HepG2 (cell line): ENCODE measurements around the gene THAP3. TPM values are rescaled to one million over a fixed set of nuclear protein-coding genes. Genes with fewer than 3 reads are reported as not detected.

Experiments
- CBX2 ChIP-seq, 2 experiments: fragments of 200-600 bp in 1 of 2; sonication (generic); formaldehyde crosslinking in 1 of 2; IDR thresholded peaks; 2 replicates each; pipeline versions ENCODE4 v1.7.0 to v1.8.1; 2018 to 2022; ENCODE audit warnings: low read depth in 2 of 2, low read length in 1 of 2, mild to moderate bottlenecking in 1 of 2, missing genetic modification reagents in 1 of 2
- CBX5 ChIP-seq: sonication (generic); formaldehyde crosslinking; IDR thresholded peaks from 2 replicates; pipeline ENCODE4 v1.4.0; 2020; ENCODE audit warnings: missing genetic modification reagents, borderline replicate concordance
- DDIT3 ChIP-seq: sonication (generic); formaldehyde crosslinking; IDR thresholded peaks from 2 replicates; pipeline ENCODE4 v1.4.0; 2020; ENCODE audit warnings: mild to moderate bottlenecking, missing genetic modification reagents
- ETS1 ChIP-seq: sonication (generic); formaldehyde crosslinking; IDR thresholded peaks from 2 replicates; pipeline ENCODE4 v1.4.0; 2020; ENCODE audit warnings: missing genetic modification reagents
- IRF9 ChIP-seq: sonication (generic); formaldehyde crosslinking; IDR thresholded peaks from 2 replicates; pipeline ENCODE4 v1.8.0; 2022; ENCODE audit warnings: missing genetic modification reagents, mild to moderate bottlenecking, borderline replicate concordance
- LCORL ChIP-seq, 2 experiments: fragments of 450-650 bp in 1 of 2; sonication (generic) in 1 of 2; formaldehyde crosslinking in 1 of 2; IDR thresholded peaks; 2 replicates each; pipeline versions ENCODE4 v1.5.0 to v1.6.1; 2017 to 2020; ENCODE audit warnings: antibody characterized with exemption in 1 of 2, missing genetic modification reagents in 1 of 2
- NKX3-1 ChIP-seq: sonication (generic); formaldehyde crosslinking; IDR thresholded peaks from 2 replicates; pipeline ENCODE4 v1.5.0; 2020; ENCODE audit warnings: missing genetic modification reagents
- NONO ChIP-seq, 2 experiments: fragments of 450-650 bp in 1 of 2; sonication (generic) in 1 of 2; formaldehyde crosslinking in 1 of 2; IDR thresholded peaks in 1 of 2; conservative IDR thresholded peaks in 1 of 2; 2 replicates each; pipeline versions ENCODE4 v1.6.1 to v1.8.0; 2017 to 2022; ENCODE audit warnings: mild to moderate bottlenecking in 1 of 2, missing genetic modification reagents in 1 of 2, moderate library complexity in 1 of 2
- RAD21 ChIP-seq: fragments of 450-650 bp; formaldehyde crosslinking; IDR thresholded peaks from 2 replicates; pipeline ENCODE4 v1.5.0; 2020; ENCODE audit warnings: mild to moderate bottlenecking
- SAP130 ChIP-seq: IDR thresholded peaks from 2 replicates; pipeline ENCODE4 v1.6.1; 2016; ENCODE audit warnings: low read depth
- SMAD1 ChIP-seq: sonication (generic); formaldehyde crosslinking; IDR thresholded peaks from 2 replicates; pipeline ENCODE4 v1.4.0; 2020; ENCODE audit warnings: missing genetic modification reagents, low read depth, mild to moderate bottlenecking, borderline replicate concordance
- SNAI1 ChIP-seq: sonication (generic); formaldehyde crosslinking; IDR thresholded peaks from 2 replicates; pipeline ENCODE4 v1.5.0; 2020; ENCODE audit warnings: mild to moderate bottlenecking, missing genetic modification reagents, borderline replicate concordance
- SOX5 ChIP-seq: IDR thresholded peaks from 2 replicates; pipeline ENCODE4 v1.6.1; 2016; ENCODE audit warnings: borderline replicate concordance
- SP5 ChIP-seq: IDR thresholded peaks from 2 replicates; pipeline ENCODE4 v1.6.1; 2016; ENCODE audit warnings: low read depth, borderline replicate concordance
- SRSF9 ChIP-seq: fragments of 200-400 bp; formaldehyde crosslinking; IDR thresholded peaks from 2 replicates; pipeline ENCODE4 v1.6.1; 2018; ENCODE audit warnings: borderline replicate concordance, mild to moderate bottlenecking, low read depth, low read length; ENCODE audit not compliant: insufficient read depth, poor library complexity, severe bottlenecking
- ZBTB7B ChIP-seq: sonication (generic); formaldehyde crosslinking; IDR thresholded peaks from 2 replicates; pipeline ENCODE4 v1.4.0; 2020; ENCODE audit warnings: missing genetic modification reagents
- ZFP36L2 ChIP-seq: sonication (generic); formaldehyde crosslinking; IDR thresholded peaks from 2 replicates; pipeline ENCODE4 v1.4.0; 2020; ENCODE audit warnings: missing genetic modification reagents
- ZFX ChIP-seq: sonication (generic); formaldehyde crosslinking; IDR thresholded peaks from 2 replicates; pipeline ENCODE4 v1.4.0; 2020; ENCODE audit warnings: mild to moderate bottlenecking, low read depth, missing genetic modification reagents, moderate library complexity
- ZNF121 ChIP-seq: sonication (generic); formaldehyde crosslinking; IDR thresholded peaks from 2 replicates; pipeline ENCODE4 v1.5.0; 2020; ENCODE audit warnings: mild to moderate bottlenecking, missing genetic modification reagents
- ZNF232 ChIP-seq: sonication (generic); formaldehyde crosslinking; IDR thresholded peaks from 2 replicates; pipeline ENCODE4 v1.4.0; 2020; ENCODE audit warnings: missing genetic modification reagents, borderline replicate concordance
- ZNF275 ChIP-seq: sonication (generic); formaldehyde crosslinking; IDR thresholded peaks from 2 replicates; pipeline ENCODE4 v1.8.0; 2022; ENCODE audit warnings: missing genetic modification reagents, mild to moderate bottlenecking, inconsistent platforms, borderline replicate concordance
- ZNF30 ChIP-seq: sonication (generic); formaldehyde crosslinking; IDR thresholded peaks from 2 replicates; pipeline ENCODE4 v1.5.0; 2020; ENCODE audit warnings: mild to moderate bottlenecking, missing genetic modification reagents
- ZNF362 ChIP-seq: sonication (generic); formaldehyde crosslinking; IDR thresholded peaks from 2 replicates; pipeline ENCODE4 v1.4.0; 2020; ENCODE audit warnings: missing genetic modification reagents, mild to moderate bottlenecking, borderline replicate concordance
- ZSCAN30 ChIP-seq: sonication (generic); formaldehyde crosslinking; IDR thresholded peaks from 2 replicates; pipeline ENCODE4 v1.5.0; 2020; ENCODE audit warnings: mild to moderate bottlenecking, missing genetic modification reagents
- polyA plus RNA-seq, 8 experiments: library from polyadenylated mRNA; depleted of rRNA in 3 of 8; stranded (reverse) in 7 of 8; unstranded in 1 of 8; fragments of >200 nt; fragmentation: Illumina TruSeq in 4 of 8; extraction: Trizol in 4 of 8; gene quantifications; 2 replicates each; pipeline versions ENCODE4 v1.2.1 to v1.2.3, GENCODE V29; 2011 to 2016; ENCODE audit warnings: low read depth in 4 of 8, missing spikeins in 1 of 8, mixed read lengths in 1 of 8; ENCODE audit not compliant: insufficient read depth in 1 of 8
- total RNA-seq, 5 experiments: library from RNA; depleted of rRNA; stranded (reverse); fragments of >200 nt; fragmentation: Illumina TruSeq; extraction: Trizol; gene quantifications; 2 replicates each; pipeline ENCODE4 v1.2.3, GENCODE V29; 2016; ENCODE audit warnings: low read depth in 1 of 5

Gene THAP3
- total and polyA plus RNA-seq, 2 of the 13 experiments (the other 11 are each of a cell fraction or from before 2014, with no cell fraction given): 10.3 to 14.9 TPM

GRCh38 chr1:6600410-6601048, 24.1 kb upstream of the THAP3 start (continued):
- TF ChIP-seq NONO (IDR thresholded peaks at IDR 0.05) (no peak), NONO (CRISPR knock-in tag; conservative IDR thresholded peaks at IDR 0.05) (no peak), IRF9 (CRISPR knock-in tag) (0 out of 2 replicates have a peak, but pooled peaks have one; percentile 45), ZFX (no peak), ZNF121 (CRISPR knock-in tag) (no peak), SP5 (CRISPR knock-in tag) (no peak), ZSCAN30 (CRISPR knock-in tag) (no peak), ZNF30 (CRISPR knock-in tag) (no peak), ZNF362 (no peak), ZBTB7B (CRISPR knock-in tag) (0 out of 2 replicates have a peak, but pooled peaks have one; percentile 27), CBX5 (CRISPR knock-in tag) (0 out of 2 replicates have a peak, but pooled peaks have one; percentile 2), SRSF9 (no peak), ZNF275 (CRISPR knock-in tag) (no peak), ZNF232 (CRISPR knock-in tag) (no peak), NKX3-1 (CRISPR knock-in tag) (no peak), CBX2 (IDR thresholded peaks at IDR 0.05; ENCODE audit: low read depth, low read length) (no peak), CBX2 (CRISPR knock-in tag; IDR thresholded peaks at IDR 0.05; ENCODE audit: low read depth) (peak; percentile 75; the same call in 1 of the 2 replicates), LCORL (IDR thresholded peaks at IDR 0.05) (no peak), LCORL (CRISPR knock-in tag; IDR thresholded peaks at IDR 0.05) (no peak), SAP130 (CRISPR knock-in tag) (no peak), ZFP36L2 (CRISPR knock-in tag) (no peak), ETS1 (CRISPR knock-in tag) (no peak), SNAI1 (no peak), SOX5 (no peak), DDIT3 (CRISPR knock-in tag) (no peak), RAD21 (CRISPR knock-in tag) (peak; percentile 10; the same call in 1 of the 2 replicates), SMAD1 (no peak)
